AG09309 (cell line): Measurements from ENCODE around the gene HSF5.

Experiments
- DNase-seq: peaks from one replicate; pipeline ENCODE4 v3.0.0-alpha.2; 2010; ENCODE audit warnings: low read depth
- H3K4me3 ChIP-seq: 2 replicates; pipeline ENCODE4 v1.5.1; 2011; ENCODE audit warnings: mild to moderate bottlenecking, low read depth, low read length, moderate library complexity; ENCODE audit not compliant: control insufficient read depth
- TF ChIP-seq, protein P1 (sequence below): IDR thresholded peaks from 2 replicates; pipeline ENCODE4 v1.5.1; 2011; ENCODE audit warnings: mild to moderate bottlenecking, low read depth, low read length, inconsistent platforms; ENCODE audit not compliant: insufficient read depth, control insufficient read depth; ENCODE audit errors: missing control alignments

HSF5 gene

GRCh38 chr17:58384897-58385296, 103.3 kb downstream of the HSF5 start:
- no peak for DNase-seq
- H3K4me3 ChIP-seq = no peak overlapping the region
- TF ChIP-seq, protein P1, sequence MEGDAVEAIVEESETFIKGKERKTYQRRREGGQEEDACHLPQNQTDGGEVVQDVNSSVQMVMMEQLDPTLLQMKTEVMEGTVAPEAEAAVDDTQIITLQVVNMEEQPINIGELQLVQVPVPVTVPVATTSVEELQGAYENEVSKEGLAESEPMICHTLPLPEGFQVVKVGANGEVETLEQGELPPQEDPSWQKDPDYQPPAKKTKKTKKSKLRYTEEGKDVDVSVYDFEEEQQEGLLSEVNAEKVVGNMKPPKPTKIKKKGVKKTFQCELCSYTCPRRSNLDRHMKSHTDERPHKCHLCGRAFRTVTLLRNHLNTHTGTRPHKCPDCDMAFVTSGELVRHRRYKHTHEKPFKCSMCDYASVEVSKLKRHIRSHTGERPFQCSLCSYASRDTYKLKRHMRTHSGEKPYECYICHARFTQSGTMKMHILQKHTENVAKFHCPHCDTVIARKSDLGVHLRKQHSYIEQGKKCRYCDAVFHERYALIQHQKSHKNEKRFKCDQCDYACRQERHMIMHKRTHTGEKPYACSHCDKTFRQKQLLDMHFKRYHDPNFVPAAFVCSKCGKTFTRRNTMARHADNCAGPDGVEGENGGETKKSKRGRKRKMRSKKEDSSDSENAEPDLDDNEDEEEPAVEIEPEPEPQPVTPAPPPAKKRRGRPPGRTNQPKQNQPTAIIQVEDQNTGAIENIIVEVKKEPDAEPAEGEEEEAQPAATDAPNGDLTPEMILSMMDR = no peak

GRCh38 chr17:58383892-58384462, 104.2 kb downstream of the HSF5 start:
- DNase-seq = no peak
- TF ChIP-seq, protein P1 = no peak
- no peak overlapping the region for H3K4me3 ChIP-seq

GRCh38 chr17:58382872-58383242, 105.4 kb downstream of the HSF5 start:
- TF ChIP-seq, protein P1 = no peak
- no peak overlapping the region for H3K4me3 ChIP-seq
- no peak for DNase-seq

GRCh38 chr17:58382108-58382871, 105.9 kb downstream of the HSF5 start:
- DNase-seq = no peak
- TF ChIP-seq, protein P1 = no peak
- no peak overlapping the region for H3K4me3 ChIP-seq

DNA sequence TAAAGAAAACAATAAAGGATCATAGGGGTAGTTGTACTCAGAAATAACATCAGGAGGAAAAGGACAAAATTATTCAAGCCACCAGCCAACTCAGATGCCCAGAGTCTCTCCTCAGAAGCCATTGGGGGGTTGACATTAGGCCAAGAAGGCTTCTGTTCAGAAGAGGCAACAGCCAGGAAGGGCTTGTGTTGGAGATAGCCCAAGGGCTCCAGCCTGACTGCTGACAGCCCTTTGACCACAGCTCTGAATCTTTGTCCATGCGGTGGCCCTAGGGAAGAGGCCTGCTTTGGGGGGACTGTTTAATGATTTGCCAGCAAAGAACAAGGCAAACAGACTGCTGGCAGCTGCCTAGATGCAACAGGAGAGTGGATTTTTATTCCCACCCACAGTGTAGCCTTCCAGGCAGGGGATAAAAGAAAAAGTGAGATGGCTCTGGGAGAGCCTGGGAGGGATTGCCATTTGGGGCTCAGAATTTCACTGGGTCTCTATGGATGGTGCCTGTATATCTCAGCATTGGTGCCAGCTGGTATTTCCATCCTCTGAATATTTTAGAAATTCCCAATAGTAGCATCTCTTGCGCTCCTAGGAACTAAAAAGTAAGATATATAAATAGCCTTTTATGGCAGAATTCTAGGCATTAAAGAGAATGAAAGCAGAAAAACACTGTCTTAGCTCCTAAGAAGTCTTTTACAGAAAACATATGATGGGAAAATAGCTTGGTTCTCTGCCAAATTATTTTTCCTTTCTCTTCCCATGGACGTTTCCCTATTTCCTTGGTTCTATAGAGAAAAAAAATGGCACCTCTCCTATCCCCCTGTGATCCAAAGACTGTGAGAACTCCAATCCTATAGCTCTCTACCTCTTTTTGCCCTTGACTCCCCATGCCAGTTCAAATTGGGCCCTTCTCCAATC, 106.8 kb downstream of the HSF5 start:
- no peak overlapping the region for H3K4me3 ChIP-seq
- TF ChIP-seq, protein P1 = no peak
- no peak for DNase-seq

DNA sequence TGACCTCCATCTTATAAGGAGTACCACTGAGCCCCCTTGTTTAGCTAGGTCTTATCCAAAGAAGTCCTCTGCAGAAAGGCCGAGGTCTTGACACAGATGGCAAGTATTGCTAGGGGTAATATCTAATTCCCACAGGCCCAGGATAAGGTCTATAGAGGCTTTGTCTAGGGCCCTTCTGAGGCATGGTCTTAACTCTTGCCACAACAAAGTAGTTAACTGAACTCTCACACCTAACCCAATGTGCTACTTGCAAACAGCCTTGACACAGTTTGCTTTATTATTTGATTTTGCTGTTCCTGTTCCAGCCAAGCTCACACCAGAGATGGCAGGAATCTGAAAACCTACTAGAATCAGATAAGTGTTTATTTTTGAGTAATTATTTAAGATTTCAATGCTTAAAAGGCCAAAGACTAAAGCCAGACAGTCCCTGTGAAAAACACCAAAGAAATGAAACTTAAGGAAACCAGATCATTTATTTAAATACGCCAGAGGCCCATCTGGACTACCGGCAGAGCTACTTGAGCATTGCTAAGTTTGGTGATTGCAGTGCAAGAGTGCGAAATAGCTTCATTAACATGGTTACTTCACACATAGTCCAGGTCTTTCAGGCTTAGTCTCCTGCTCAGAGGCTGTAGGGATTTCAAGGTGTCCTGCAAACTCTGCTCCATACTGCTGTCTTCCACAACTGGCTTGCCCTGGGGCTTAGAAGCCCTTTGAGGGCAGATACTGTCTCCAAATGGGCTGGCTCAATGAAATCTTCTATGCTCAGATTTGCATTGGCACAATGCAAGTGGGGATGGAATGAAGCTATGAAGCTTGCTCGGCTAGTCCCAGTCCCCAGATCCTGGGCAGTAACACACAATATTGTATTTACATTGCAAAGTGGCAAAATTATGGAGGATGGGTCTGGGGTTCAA, 107.7 kb downstream of the HSF5 start:
- no peak overlapping the region for H3K4me3 ChIP-seq
- DNase-seq = no peak
- TF ChIP-seq, protein P1 = no peak
